ENCODE measurements around the gene NOC4L. TPM values are rescaled to one million over a fixed set of nuclear protein-coding genes. Genes with fewer than 3 reads are reported as not detected.

The NOC4L gene
- total and polyA plus RNA-seq, 2 donors (not counting 3 experiments of a cell fraction or from before 2014, with no cell fraction given): 19.4 to 29.4 TPM

GRCh38 chr12:132188451-132188901, 44.2 kb downstream of the NOC4L start:
- BruUV-seq (replicated peaks): no TSS peak
- intact Hi-C loops (cut with micrococcal nuclease): no loop called here
- Histone ChIP-seq H3K27me3 (ENCODE audit: control insufficient read depth in 2 of 2, insufficient read depth in 2 of 2, low read length in 2 of 2) (peaks cover 0 to 5% of the 10 kb centered on the region in 2 experiments), H3K27ac (ENCODE audit: insufficient read depth, low read depth, low read length) (no peak overlapping the region), H3K36me3 (ENCODE audit: control insufficient read depth in 2 of 2, extremely low read depth in 1 of 2, insufficient read depth in 2 of 2, low read length in 2 of 2) (no peaks in the 10 kb centered on the region), H3K9ac (replicated peaks; ENCODE audit: extremely low read depth, insufficient read depth, low read length) (no peak overlapping the region), H3K4me3 (replicated peaks in 1 of 3; ENCODE audit: insufficient read depth in 1 of 3, low read depth in 1 of 3, low read length in 3 of 3) (no peak overlapping the region), H3K4me2 (ENCODE audit: insufficient read depth, low read length) (no peak overlapping the region), H2AFZ (ENCODE audit: low read depth, low read length) (no peak overlapping the region), H3K9me1 (replicated peaks; ENCODE audit: control insufficient read depth, extremely low read depth, insufficient read depth, low read length) (no peaks in the 10 kb centered on the region), H3K9me3 (replicated peaks; ENCODE audit: control insufficient read depth, insufficient read depth, low read length) (no peaks in the 10 kb centered on the region), H4K20me1 (replicated peaks; ENCODE audit: control insufficient read depth, extremely low read depth, insufficient read depth, low read length) (no peaks in the 10 kb centered on the region), H3K4me1 (ENCODE audit: control insufficient read depth, extremely low read depth, insufficient read depth, low read length) (peaks cover 8% of the 10 kb centered on the region), H3K79me2 (ENCODE audit: control insufficient read depth, insufficient read depth, low read length) (no peaks in the 10 kb centered on the region)
- no peak for TF ChIP-seq GATA2 (IDR thresholded peaks at IDR 0.05; ENCODE audit: insufficient read depth, insufficient read length, low read depth, low read length)
- no peak for TF ChIP-seq MAX (IDR thresholded peaks at IDR 0.05; ENCODE audit: insufficient read depth, insufficient read length)
- TF ChIP-seq POLR2A (IDR thresholded peaks at IDR 0.05; ENCODE audit: low read depth, low read length): no peak
- no peak for TF ChIP-seq CTCF (IDR thresholded peaks at IDR 0.05; ENCODE audit: extremely low read depth in 1 of 2, insufficient read depth in 1 of 2, low read depth in 1 of 2, low read length in 2 of 2)
- TF ChIP-seq FOS (IDR thresholded peaks at IDR 0.05; ENCODE audit: borderline replicate concordance, insufficient read depth, low read length): no peak
- TF ChIP-seq MYC (IDR thresholded peaks at IDR 0.05; ENCODE audit: low read depth, low read length): no peak
- TF ChIP-seq POLR2AphosphoS5 (IDR thresholded peaks at IDR 0.05; ENCODE audit: insufficient read depth, low read depth, low read length): no peak
- TF ChIP-seq JUN (IDR thresholded peaks at IDR 0.05; ENCODE audit: borderline replicate concordance, insufficient read depth, insufficient read length, low read depth): no peak
- TF ChIP-seq EZH2 (IDR thresholded peaks at IDR 0.05; ENCODE audit: borderline replicate concordance, low read depth, low read length, severe bottlenecking): no peak
- dilution Hi-C loops (cut with MboI; ENCODE audit: extremely low pct_ligation_motif_present, low sequenced_read_pairs): no loop called here
- CTCF ChIA-PET: interaction anchor here (1.4 to 1.6 kb wide), 2 partner anchors 35 to 227 kb away, joined by 3 to 5 read pairs; no protein-coding TSS in a partner anchor
- DNase-seq (ENCODE audit: low read depth, low spot score) (no peak), FAIRE-seq (no peak)
- POLR2A ChIA-PET: no interaction called here
